HG03066 (cell line): ENCODE measurements around the gene DAPK3.
"Not testable (repeated sequence)": the region's sequence is repeated elsewhere in the genome, so short reads cannot be mapped to it uniquely, and the experiment has no call there.

ENCODE experiments used
- ATAC-seq: cut with Tn5 transposase; IDR thresholded peaks from one replicate; pipeline ENCODE4 v1.9.1; 2021; ENCODE audit warnings: low read depth; ENCODE audit not compliant: unreplicated experiment

DAPK3 gene

GRCh38 chr19:3961007-3961406 lies 9.9 kb downstream of the DAPK3 start:
- no peak for ATAC-seq

GRCh38 chr19:3959766-3960131 lies 11.2 kb downstream of the DAPK3 start:
- no peak for ATAC-seq

- ATAC-seq = no peak
These were observed 11.8 kb downstream of the DAPK3 start for GRCh38 chr19:3958836-3959765.

- ATAC-seq = no peak
These were observed 15.2 kb downstream of the DAPK3 start for GRCh38 chr19:3955688-3956087.

- ATAC-seq = not testable (repeated sequence)
These were observed 15.6 kb downstream of the DAPK3 start for GRCh38 chr19:3955276-3955675.

GRCh38 chr19:3954107-3954506 lies 16.8 kb downstream of the DAPK3 start:
- no peak for ATAC-seq

GRCh38 chr19:3952755-3953276 lies 18.1 kb downstream of the DAPK3 start:
- ATAC-seq = not testable (repeated sequence)

GRCh38 chr19:3950871-3951861 lies 19.7 kb downstream of the DAPK3 start:
- ATAC-seq = no peak

GRCh38 chr19:3949997-3950859 lies 20.7 kb downstream of the DAPK3 start:
- no peak for ATAC-seq

- no peak for ATAC-seq
These were observed 21.6 kb downstream of the DAPK3 start for GRCh38 chr19:3949294-3949693.

- not testable (repeated sequence) for ATAC-seq
These were observed 23.5 kb downstream of the DAPK3 start for GRCh38 chr19:3947316-3947933.

GRCh38 chr19:3945838-3946237 lies 25.1 kb downstream of the DAPK3 start:
- ATAC-seq = no peak

GRCh38 chr19:3944018-3944721 lies 26.7 kb downstream of the DAPK3 start:
- ATAC-seq = no peak

GRCh38 chr19:3942790-3943409 lies 28.0 kb downstream of the DAPK3 start:
- ATAC-seq = no peak

GRCh38 chr19:3938300-3938950 lies 32.5 kb downstream of the DAPK3 start:
- ATAC-seq = not testable (repeated sequence)

- ATAC-seq = no peak
These were observed 34.1 kb downstream of the DAPK3 start for GRCh38 chr19:3936506-3937442.
